ENCODE results near the gene PDE9A.

PDE9A gene

GRCh38 chr21:42760951-42761751 is 107.7 kb downstream of the PDE9A start:
- no peak for DNase-seq

DNA sequence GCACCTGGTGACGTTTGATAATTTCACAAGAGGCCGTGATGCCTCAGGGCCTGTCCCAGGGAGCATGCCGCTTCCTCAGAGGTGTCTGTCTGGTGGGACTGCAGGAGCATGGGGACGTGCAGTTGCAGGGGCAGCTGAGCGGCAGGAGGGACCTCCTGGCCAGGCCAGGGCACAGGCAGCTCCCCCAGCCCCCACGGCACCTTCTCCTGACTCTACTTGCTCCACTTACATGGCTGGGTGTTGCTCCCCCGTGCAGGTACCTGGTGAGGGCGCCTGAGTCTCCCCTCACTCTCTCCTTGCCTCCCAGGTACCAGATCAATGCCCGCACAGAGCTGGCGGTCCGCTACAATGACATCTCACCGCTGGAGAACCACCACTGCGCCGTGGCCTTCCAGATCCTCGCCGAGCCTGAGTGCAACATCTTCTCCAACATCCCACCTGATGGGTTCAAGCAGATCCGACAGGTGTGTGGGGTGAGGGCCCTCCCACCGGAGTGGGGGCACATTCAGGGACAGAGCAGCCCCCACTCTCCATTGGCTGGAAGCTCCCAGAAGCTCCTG is 108.4 kb downstream of the PDE9A start:
- no peak for DNase-seq

DNA sequence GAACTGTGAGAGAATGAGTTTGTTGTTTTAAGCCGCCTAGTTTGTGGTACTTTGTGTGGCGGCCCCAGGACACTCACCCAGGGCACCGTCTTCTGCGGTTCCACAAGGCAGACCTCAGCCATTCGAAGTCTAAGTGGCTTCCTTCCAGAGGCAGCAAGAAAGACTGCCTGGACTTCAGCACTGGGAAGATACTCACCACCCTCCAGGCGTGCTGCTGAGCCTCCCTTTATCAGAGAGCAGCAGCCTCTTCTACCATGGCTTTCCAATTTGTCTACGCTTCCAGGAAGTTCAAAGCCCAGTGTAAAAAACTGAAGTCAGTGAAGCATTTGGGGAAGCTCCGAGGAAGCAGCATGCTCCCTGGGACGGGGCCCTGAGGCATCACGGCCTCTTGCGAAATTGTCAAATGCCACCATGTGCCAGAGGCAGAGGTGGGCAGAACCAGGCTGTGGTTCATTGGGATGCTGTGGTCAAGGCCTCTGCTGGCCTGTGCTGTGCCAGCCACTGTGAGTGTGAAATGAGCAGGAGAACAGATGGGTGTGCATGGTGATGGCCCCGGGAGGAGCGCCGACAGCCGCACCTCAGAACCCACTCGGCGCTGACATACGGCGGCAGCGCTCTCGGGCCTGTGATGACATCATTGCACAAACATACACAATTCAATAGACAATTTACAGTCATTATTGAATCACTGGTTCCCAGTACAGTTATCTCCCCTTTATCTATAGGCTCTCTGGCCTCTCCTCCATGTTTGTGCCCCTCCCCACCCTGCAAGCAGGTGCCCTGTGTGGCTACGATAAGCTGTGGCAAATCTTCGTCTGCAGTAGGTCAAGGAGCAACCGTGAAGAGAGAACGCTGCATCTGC is 110.4 kb downstream of the PDE9A start:
- no peak for DNase-seq

DNA sequence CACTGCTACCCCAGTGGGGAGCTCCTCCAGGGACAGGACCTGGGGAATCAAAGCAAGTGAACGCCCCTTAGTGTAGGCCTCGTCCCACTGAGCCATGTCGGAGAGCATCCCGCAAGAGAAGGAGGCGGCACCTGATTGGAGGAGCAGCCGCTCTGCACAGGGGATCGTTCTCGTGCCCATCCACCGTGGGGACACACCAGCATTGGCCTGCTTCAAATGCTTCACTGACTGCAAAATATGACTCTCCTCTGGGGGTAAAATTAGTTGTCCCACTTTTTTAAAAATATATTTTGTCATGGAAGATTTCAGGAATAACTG is 111.0 kb downstream of the PDE9A start:
- DNase-seq: no peak

GRCh38 chr21:42764883-42765282 is 111.5 kb downstream of the PDE9A start:
- DNase-seq: no peak

- DNase-seq: no peak
Measured at GRCh38 chr21:42765656-42766055, 112.2 kb downstream of the PDE9A start.

DNA sequence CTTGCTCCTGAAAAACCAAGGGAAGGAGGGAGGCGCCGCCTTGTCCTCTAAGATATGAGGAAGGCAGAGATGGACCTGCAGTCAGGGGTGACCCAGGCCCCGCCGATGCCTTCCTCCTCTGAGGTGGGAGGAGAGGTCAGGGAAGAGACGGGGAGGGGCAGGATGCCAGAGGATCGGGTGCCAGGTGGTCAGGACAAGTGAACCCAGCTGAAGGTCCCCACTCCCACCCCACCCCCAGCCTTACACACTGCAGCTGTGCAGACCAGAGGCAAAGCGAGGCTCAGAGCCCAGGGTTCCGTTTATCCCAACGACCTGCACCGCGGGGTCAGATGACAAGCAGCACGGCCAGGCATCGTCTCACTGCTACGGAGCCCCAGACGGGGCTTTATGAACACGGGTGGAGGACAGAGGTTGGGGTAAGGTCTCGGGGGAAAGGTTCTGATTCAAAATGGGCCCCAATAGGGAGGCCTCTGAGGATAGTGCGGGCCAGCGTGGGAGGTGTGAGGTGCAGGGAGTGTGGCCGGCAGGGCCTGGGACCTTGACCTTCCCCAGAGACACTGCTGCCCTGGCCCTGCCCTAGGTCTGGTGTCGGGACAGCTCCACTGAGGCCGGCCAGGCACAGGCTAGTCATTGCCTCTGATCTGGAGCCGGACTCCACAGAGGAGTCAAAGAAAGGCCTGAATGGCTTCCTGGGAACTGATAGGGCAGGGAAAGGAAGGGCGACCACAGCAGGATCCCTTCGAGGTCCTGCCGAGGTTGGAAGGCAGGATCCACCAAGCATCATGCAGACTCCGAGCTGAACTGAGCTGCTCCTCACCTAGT is 113.5 kb downstream of the PDE9A start:
- DNase-seq: no peak

- DNase-seq: no peak
Measured at GRCh38 chr21:42767561-42767835, 114.1 kb downstream of the PDE9A start.

DNA sequence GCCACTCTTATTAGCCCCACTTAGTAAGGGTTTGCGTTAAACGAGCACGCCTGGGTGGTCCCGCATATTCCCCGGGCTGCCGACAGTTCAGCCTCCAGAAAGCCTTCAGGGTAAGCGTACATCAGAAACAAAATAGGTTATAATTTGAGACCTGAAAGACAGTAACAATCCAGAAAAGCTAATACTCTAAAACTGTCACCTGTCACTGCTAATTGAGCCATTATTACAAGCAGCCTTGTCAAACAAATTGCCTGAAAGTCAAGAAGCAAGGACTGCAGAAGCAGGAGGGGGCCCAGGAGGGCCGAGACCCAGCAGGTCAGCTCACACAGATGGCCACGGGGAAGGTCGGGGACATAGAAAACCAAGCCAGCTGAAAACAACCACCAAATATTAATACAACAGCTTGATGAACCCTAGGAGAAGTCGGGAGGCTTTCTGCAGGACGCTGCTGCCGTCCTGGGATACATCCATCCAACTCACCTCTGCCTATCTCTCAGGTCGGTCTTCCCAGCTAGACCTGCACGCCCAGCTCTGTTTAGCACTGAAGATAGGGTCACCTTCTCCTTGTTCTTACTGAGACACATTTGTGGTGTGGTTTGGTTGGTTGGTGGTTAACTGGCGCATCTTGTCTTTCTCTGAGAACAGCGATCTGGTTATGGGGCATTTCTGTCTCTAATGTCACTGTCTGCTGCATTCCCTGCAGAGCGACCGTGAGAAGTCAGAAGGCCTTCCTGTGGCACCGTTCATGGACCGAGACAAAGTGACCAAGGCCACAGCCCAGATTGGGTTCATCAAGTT is 115.1 kb downstream of the PDE9A start:
- no peak for DNase-seq

DNA sequence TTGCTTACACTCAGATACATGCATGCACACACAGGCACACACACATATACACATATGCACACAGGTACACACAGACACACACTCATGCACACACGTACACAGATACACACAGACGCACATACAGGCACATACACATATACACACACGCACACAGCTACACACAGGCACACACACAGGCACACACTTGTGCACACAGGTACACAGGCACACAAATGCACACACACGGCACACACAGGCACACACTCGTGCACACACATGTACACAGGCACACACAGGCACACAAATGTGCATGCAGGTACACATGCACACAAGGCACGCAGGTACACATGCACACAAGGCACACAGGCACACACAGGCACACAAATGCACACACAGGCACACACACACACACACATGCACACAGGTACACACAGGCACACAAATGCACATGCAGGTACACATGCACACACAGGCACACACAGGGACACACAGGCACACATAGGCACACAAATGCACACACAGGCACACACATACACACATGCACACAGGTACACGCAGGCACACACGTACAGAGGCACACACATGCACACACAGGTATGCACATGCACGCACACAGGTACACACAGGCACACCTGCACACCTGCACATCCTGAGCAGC is 115.9 kb downstream of the PDE9A start:
- no peak for DNase-seq

- DNase-seq: no peak
Measured at GRCh38 chr21:42769820-42770716, 116.6 kb downstream of the PDE9A start.

DNA sequence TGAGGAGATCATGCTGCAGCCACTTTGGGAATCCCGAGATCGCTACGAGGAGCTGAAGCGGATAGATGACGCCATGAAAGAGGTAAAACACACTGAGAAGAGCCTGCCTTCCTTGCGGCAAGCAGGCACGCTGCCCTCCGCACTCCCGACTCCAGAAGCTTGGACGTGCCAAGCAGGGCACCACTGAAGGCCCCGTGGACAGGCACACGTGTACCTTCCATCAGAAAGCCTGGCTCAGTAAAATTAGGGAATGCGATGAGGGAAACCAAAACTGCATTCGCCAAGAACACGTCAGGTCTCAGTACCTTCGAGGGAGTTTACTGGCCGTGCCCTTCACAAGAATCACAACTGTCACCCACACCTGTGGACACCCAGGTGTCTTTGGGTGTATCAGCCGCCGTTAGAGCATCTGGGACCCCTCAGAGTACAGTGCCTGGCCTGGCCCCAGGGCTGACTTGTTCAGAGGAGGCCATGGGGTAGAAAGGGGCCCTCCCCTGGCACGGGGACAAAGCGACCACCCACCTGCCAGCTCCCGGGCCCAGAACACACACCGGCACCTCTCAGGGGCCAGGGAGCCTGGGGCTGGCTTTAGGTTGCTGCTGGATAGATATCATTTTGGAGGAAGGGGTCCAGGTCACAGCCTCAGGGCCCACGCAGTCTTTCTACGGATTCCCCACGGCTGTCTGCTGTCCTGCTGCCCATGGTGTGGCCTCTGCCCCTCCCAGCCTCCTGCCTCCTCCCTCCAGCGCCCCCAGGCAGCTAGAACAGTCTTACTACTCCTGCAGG is 117.5 kb downstream of the PDE9A start:
- DNase-seq: no peak

DNA sequence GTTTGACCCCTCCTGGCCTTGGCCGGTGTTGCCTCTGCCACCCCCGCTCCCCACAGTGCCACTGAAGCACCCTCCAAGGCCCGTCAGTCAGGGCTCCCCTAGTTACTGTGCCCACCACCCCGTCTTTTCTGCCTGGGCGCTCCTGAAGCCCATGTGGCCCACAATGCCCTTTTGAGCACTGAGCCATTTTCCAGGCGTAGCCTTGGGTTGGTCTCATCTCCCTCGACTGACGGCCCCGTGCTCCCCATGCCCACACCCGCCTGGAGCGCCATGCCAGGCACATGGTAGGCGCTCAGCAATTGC is 118.0 kb downstream of the PDE9A start:
- no peak for DNase-seq

- DNase-seq: no peak
Measured at GRCh38 chr21:42775123-42775522, 121.7 kb downstream of the PDE9A start.

GRCh38 chr21:42775891-42776290 is 122.5 kb downstream of the PDE9A start:
- no peak for DNase-seq

DNA sequence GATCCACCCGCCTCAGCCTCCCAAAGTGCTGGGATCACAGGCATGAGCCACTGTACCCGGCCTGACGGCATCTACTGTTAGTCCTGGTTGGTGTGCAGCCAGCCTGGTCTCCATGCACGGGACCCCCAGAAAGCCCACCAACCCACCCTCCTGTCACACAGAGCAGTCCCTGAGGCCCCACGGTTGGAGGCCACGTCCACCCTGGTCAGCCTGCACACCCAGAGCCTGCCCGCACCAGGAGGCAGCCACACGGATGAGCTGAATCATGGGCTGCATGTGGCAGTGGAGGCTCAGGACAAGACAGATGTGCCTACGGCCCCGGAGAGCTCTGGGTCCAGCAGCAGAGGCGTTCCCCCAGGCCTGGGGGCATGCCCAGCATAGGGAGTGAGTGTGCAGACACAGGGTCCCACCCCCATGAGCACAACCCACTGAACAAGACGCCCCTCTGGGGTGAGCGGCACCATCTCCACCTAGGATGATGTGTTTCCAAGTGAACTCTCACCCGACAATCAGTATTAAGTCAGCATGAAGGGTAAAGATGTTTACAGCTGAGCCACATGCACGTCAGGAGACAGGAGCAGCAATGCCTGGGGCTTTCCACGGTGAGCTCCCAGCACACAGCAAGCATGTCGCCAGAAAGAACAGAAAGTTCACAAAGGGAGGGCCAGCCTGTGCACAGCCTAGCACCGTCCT is 123.8 kb downstream of the PDE9A start:
- DNase-seq: no peak

DNA sequence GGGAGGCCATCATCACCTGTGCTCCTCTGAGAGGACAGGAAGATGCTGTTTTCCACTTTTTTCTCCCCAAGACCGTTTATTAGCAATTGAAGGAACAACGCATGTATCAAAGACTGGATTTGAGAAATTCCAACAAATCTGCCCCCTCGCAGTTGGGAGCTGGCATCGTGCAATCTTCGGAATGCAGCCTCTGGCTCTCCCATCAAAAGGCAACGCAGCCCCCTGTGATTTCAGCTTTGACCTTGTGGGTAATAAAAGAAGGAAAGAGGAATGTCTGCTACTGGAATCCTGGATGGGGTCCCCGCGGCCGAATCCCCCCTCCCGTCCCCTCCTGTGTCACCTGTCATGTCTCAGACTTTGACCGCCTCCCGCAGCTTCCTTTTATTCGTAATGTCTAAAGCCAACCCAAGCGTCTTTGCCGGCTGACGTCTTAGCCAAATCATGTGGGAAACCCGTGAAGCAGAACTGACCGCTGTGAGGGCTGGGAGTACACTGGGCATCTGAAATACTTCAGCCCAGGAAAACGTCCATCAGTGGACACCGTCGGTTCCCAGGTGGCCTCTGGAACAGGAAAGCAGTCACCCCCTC is 124.4 kb downstream of the PDE9A start:
- no peak for DNase-seq

- DNase-seq: no peak
Measured at GRCh38 chr21:42779431-42779861, 126.0 kb downstream of the PDE9A start.

- no peak for DNase-seq
Measured at GRCh38 chr21:42780617-42781016, 127.2 kb downstream of the PDE9A start.

Data from fibroblast of upper back skin (primary cell).